HG03196 (cell line): Measurements from ENCODE around the gene SLC24A3.

ENCODE experiments used
- ATAC-seq: cut with Tn5 transposase; IDR thresholded peaks from one replicate; pipeline ENCODE4 v1.9.1; 2021; ENCODE audit not compliant: unreplicated experiment

Gene SLC24A3

DNA sequence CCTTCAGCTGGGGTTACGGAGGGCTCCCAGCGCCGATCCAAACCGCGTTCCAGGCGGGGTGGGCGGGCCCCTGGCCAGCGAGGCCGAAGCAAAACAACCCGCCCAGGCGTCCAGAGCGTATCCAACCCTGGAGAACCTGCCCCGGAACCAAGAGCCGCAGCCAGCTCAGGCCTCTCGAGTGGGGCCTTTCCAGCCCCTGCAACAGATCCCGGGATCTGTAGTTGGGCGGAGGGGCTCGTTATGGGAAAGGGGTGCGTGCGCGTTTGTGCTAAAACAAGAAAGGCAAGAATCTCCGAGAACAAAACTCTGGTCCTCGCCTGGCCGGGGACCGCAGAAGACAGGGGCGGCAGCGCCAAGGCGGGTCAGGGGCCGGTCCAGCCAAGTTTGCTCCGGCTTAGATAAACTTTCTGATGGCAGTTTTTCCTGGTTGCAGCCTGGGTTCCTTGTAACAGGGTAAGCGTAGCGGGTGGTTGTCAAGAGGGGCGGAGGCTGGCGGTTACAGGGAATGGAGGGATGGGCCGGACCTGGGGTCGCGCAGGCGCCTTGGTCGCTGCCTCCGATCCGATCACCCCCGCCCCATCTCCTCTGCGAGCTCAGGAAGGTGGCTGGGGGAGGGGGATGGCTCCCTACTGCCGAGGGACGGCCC, 545.2 kb downstream of the SLC24A3 start:
- ATAC-seq: no peak

DNA sequence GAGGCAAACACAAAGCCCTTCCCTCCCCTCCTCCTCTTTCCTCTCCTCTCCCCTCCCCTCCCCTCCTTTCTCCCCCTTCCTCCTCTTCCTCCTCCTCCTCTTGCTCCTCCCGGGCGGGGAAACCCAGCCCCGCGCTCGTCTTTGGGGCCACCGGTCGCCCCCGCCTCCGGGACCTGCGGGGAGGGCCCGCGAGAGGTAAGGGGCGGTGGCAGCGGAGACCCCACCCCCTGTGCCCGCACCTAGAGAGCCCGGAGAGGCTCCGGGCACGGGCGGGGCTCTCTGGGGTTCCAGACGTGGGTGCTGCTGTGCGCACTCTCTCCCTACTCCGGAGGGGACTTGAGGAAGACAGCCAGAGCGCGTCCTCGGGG, 545.7 kb downstream of the SLC24A3 start, which contains the start of gene RIN2:
TSS of gene RIN2 (plus strand) at position 126 of the 368 bp plus-strand sequence. CDS start 131,344 bp downstream, outside the sequence.
- ATAC-seq: no peak

DNA sequence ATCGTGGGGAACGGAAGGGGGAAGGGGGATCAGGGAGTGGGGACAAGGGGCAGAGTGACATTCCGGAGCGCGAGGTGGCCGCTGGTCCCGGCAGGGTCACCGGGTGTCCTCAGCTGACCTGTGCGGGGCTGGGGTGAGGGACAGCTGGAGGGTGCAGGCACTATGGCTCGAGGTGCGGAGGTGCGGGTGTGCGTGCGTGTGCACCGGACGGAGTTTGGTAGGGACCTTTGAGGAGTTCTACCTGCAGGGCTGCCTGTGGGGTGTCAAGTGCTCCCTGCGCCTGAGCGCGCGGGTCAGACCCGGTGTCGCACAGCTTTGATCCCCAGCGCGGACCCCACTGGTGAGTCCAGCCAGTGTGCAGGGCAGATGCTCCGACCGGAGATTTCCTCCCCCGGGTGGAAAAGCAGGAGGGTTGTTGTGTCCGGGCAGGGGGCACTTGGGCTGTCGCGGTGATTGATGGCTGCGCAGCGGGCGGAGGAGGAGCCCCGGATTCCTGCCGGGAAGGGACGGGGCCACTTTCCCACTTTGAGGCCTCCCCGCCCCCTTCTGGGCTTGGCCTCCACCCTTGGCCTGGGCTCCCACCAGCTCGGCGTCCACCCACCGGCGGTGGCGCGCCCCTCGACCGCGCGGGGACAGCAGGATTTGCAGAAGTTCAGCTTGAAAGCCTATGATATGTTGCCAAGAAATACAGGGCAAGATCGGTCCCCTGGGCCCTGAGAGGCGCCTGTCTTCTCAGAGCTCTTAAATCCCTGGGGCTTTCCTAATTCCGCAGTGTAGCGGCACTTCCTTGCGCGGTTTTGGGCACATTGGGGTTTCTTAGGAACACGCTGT, 546.3 kb downstream of the SLC24A3 start:
- no peak for ATAC-seq

DNA sequence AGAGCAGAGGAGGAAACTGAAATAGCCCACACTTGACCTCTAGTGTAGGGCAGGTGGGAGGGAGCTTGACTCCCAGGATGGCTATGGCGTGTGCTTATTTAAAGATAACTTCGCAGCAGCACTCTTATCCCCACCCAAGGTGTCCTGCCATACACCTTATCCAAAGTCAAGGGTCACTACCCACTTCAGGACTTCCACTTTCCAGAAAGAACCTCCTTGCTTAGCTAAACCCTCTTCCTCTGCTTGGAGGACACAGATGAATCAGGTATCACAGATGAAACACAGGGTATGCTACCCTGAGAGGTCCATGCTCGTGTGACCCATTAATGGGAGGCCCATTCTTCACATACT, 547.9 kb downstream of the SLC24A3 start:
- no peak for ATAC-seq

DNA sequence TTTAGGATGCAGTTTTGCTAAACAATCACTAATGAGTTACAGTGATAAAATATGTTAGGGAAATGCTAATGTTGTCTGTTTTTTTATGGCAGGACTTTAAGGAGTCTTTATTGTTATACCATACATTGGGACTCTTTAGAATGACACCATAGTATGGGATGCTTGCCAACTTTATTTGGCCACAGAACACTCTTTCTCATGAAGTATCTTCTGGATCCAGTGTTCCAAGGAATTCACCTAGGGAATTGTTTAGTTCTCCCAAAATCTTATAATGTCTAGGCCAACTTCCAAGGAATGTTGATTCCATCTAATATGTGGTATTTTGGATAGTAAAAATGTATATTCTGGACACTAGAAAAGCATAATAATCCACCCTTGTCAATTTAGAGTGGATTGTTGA, 548.9 kb downstream of the SLC24A3 start:
- ATAC-seq: no peak

DNA sequence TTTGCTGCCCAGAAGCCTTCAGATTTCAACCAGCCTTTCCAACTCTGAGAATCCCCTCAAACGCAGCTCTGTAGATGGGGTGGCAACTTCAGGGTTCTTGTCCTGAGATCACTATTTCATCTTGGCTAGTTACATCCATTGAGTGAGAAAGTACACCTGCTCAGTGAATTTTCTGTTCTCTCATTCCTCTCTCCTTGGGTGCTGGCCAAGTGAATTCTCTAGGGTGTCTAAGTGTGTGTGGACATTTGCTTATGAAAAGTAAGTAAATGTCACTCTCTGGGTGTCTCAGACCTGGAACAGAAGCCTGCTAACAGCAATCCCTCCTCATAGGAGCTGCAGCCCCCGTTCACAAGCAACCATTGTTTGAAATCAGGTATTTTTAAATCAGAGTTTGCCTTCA, 549.4 kb downstream of the SLC24A3 start:
- no peak for ATAC-seq

DNA sequence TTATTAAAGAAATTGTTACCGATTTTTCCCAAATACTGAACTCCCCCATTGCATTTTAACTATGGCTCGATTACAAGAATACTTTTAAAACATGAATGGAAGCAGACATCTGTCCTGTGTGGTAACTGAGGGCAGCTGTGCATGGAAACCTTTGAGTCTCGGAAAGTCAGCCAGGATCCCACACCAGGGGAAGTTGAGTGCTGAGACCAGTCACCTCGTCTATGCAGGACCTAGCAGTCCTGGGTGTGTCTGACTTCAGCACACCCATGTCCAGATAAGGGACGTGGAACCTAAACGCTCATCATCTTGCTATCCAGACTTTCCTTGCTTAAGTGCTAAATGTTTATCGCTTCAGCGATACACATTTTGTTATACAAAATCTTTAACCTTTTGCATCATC, 551.8 kb downstream of the SLC24A3 start:
- ATAC-seq: no peak

DNA sequence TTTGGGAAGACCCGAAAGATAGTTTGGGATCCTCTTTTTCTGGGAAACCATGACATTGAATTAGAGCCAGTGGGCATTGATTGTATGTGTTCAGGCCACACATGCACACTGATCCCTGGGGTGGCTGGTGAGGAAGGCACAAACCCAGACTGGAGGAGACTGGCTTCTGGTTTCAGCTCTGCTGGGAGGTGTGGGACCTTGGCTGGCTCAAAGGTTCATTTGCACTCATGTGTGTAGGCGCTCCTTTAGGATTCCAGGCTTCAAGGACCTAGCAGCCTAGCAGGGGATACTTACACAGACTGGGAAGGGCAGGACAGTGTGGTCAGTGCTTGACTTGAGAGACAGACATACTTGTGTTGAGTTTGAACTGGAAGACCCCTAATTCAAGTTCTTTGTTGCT, 552.8 kb downstream of the SLC24A3 start:
- no peak for ATAC-seq

DNA sequence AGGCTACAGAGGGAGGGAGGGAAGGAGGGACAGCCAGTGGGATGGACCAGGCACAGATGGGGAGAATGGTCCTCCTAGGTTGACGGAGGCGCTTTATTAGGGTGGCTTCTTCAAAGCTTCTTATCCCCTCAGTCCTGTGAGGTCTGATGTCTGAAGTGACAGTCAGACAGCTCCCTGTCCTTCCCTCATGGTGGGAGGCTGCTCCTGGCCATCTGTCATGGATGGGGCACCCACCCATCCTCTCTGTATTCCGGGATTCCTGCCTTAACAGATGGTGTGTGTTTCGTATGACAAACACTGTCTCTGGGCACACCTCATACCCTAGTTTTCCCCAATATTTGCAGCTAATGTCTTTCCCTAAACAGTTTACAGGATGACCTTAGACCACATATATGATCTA, 553.5 kb downstream of the SLC24A3 start:
- no peak for ATAC-seq

DNA sequence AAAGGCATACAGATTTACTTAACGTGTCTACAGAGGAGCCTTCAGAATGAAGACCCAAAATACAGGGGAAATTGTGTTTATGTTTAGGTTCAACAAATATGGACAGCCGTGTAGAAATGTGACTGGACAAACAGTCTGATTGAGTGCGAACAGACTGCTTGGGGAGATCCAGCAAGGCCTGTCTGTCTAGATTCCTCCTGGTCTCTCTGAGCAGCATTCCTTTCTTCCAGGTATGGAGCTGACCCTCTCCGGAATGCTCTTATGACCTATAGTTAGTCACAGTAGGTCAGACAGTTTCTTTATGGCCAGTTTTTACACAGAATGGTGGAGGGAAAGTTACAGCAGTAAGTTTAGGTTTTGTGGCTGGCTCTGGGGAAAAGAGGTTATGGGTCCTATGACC, 554.6 kb downstream of the SLC24A3 start:
- ATAC-seq: no peak

DNA sequence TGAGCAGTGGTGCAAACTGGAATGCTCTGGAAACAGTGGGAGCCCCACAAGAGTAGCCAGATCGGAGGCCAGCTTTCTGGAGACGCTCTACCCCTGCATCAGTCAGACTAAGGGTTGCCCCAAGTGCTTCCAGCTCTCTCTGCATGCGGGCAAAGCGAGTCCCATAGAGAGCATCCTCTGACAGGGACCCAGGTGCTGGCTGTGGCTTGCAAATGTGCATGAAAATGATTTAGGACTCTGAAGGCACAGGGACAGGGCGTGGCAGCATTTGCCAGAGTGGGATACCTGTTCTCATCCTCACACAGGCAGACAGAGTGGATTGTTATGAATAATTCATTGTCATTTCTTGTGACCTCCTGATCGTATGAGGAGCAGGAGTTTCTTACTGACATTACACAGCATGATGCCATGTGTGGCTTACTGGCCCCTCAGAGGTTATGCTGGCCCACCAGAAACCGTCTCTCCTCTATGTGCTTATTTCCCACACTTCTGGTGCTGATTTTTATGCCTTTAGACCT, 555.9 kb downstream of the SLC24A3 start:
- ATAC-seq: no peak

DNA sequence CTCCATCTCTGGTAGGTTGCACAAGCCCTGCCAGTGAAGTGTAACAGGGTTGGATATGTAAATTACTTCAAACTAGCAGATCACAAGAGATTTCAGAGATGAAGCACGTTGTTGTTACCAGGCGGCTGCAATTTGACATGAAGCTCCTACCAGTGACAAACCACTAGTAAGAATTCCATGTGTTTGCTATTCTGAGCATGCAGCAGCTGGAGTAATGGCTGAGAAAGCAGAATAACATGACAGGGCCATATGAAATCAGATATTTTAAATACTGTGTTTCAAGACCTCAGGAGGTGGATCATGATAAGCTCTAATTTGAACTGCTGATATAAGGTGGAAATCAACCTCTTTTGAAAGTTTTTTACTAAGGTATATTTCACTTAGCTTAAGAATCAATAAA, 557.1 kb downstream of the SLC24A3 start:
- ATAC-seq: no peak

DNA sequence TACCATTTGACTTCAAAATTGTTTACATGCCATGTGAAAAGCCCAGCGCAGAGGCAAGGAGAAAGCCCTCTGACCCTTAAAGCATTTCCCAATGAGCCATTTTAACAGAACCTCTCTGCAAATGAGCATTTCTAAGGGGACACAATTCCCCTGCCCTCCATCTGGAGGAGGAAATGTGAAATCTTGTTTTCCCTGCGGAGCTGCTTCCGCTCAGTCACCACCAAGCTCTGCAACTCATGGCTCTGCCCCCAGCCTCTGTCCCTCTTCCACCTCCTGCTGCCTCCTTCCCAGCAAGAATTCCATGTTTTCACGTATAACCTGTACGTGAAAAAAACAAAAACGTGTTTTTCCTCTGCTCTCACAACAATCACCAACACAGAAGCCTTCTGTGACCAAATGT, 557.9 kb downstream of the SLC24A3 start:
- no peak for ATAC-seq

DNA sequence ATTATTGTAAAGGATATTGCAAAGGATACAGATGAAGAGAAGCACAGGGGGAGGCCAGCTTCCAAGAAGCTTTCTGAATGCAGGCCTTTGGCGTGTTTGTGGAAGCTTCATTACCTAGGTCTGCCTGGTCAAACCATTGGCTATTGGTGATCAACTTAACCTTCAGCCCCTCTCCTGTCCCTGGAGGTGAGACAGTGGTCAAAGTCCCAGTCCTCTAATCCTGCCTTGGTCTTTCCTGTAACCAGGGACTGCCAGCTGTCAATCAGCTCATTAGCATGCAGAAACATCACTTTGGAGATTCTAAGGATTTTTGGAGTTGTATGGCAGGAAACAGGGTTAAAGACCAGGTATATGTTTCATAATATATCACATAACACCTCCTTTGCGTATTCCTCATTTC, 558.6 kb downstream of the SLC24A3 start:
- no peak for ATAC-seq
